C4-2B (cell line): Measurements from ENCODE around the gene ZDHHC1.

Experiments used
- ZFX ChIP-seq: fragments of 450-650 bp; IDR thresholded peaks from 2 replicates; pipeline ENCODE4 v1.6.1; 2017
- TF ChIP-seq, protein P1 (sequence below): fragments of 450-650 bp; conservative IDR thresholded peaks from 2 replicates; pipeline ENCODE4 v1.5.1; 2017; ENCODE audit warnings: mild to moderate bottlenecking

DNA sequence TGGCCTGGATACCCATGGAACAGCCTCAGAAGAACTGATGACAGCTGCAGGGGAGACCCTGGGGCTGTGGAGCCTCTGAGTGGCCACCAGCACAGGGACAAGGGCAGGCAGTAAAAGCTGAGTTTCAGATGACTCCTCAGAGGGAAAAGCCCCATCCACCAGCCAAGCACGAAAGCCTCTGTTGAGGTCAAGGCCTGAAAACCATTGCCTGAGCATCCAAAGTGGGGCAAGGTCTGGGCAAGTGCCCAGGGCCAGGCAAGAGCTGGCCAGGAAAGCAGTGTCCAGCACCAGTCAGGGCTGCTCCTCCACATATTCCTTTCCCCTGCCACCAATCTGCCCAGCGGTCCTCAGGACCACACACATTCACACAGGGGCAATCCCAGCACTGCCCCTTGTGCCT, 48.3 kb upstream of the ZDHHC1 start:
- TF ChIP-seq, protein P1, sequence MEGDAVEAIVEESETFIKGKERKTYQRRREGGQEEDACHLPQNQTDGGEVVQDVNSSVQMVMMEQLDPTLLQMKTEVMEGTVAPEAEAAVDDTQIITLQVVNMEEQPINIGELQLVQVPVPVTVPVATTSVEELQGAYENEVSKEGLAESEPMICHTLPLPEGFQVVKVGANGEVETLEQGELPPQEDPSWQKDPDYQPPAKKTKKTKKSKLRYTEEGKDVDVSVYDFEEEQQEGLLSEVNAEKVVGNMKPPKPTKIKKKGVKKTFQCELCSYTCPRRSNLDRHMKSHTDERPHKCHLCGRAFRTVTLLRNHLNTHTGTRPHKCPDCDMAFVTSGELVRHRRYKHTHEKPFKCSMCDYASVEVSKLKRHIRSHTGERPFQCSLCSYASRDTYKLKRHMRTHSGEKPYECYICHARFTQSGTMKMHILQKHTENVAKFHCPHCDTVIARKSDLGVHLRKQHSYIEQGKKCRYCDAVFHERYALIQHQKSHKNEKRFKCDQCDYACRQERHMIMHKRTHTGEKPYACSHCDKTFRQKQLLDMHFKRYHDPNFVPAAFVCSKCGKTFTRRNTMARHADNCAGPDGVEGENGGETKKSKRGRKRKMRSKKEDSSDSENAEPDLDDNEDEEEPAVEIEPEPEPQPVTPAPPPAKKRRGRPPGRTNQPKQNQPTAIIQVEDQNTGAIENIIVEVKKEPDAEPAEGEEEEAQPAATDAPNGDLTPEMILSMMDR = no peak
- TF ChIP-seq ZFX = no peak
